NCI-H187 (cell line): ENCODE results near the gene CHD2.

ENCODE experiments used
- DNase-seq, 2 experiments: peaks; one replicate each; lab custom pipeline; 2025; lab: John Stamatoyannopoulos, UW

CHD2 gene

DNA sequence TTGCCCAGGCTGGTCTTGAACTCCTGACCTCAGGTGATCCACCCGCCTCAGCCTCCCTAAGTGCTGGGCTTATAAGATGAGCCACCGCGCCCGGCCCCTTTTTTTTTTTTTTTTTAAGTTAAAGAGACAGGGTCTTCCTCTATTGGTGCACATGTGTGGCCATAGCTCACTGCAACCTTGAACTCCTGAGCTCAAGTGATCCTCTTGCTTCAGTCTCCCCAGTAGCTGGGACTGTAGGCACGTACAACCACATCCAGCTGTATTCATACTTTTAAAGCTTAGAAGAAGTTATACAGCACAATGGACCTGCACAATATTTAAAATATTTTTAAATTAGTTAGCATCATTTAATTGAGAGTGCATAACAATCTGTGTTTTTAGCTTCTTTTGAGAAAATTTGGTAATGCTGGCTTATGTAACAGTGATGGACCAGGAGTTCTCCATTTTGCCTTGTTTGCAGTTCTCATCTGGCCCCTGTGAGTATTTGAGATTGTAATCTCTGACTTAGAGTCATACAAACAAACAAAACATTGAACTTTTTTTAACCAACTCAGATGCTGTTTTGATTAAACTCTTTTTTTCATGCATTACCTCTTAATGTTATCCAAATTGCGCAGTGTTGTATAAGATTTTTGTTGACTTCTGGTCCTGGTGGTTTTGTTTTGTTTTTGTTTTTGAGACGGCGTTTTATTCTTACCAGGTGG is 33.0 kb downstream of the CHD2 start:
- no peak for DNase-seq

DNA sequence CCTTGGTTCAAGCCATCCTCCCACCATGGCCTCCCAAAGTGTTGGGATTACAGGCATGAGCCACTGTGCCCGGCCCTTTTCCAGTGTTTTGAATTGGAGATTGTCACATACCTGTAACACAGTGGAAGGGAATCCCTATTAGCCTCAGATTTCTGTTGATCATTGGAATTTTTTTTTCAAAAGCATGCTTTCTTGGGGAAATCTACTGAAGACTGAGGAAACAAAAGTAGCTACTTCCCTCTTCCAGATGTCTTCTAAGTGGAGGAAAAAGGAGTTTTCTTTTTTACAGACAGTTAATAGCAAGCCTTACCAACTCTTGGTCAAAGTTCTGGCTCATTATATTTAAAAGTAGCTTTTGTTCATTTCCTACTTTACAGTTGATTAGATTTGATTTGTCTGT is 33.7 kb downstream of the CHD2 start:
- no peak for DNase-seq

GRCh38 chr15:92934716-92935115 is 34.6 kb downstream of the CHD2 start:
- no peak for DNase-seq

- no peak for DNase-seq
Observed at GRCh38 chr15:92936138-92936537, 36.0 kb downstream of the CHD2 start.

DNA sequence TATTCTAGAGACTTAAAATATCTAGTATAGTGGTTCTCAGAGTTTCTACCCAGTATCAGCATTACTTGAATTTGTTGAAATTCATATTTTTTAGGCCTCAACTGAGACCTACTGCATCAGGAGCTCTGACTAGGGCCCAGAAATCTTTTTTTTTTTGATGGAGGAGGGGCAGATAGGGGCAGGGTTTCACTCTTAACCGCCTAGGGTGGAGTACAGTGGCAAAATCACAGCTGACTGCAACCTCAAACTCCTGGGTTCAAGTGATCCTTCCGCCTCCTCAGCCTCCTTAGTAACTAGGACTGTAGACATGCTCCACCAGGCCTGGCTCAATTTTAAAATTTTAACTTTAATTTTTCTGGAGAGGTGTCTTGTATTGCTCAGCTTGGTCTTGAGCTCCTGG is 36.6 kb downstream of the CHD2 start:
- no peak for DNase-seq

- no peak for DNase-seq
Observed at GRCh38 chr15:92937901-92938300, 37.8 kb downstream of the CHD2 start.

GRCh38 chr15:92938387-92938786 is 38.3 kb downstream of the CHD2 start:
- DNase-seq = no peak

DNA sequence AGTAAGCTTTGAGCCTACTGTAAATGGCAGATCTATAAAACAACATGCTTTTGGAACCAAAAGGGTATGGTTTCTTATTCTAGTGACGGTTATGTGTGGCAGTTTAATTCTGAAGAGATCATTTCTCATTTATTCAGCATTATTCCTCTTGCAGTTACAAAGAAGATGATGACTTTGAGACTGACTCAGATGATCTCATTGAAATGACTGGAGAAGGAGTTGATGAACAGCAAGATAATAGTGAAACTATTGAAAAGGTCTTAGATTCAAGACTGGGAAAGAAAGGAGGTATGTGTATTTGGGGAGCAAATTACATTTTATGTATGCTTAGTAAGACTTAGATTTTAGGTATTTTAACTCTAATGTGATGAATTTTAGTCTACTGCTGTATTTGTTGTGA is 41.5 kb downstream of the CHD2 start:
- DNase-seq = no peak

GRCh38 chr15:92942706-92943105 is 42.6 kb downstream of the CHD2 start:
- no peak for DNase-seq

DNA sequence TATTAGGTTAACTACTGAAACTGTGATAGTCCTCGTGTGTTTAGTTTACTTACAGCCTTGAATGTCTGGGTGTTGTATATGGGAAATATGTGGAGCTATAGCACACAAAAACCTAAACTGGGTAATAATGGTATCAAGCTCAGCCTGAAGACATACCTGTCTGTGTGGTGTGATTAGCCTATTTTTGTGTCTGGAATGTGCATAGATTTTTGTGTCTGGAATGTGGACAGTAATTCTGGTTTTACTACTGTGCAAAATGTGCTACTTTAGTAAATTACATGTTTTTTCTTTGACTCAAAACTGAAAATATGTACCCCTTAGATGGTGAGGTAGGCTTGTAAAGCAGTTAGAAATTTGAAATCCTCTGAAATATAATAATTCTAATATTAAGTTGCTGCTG is 43.5 kb downstream of the CHD2 start:
- no peak for DNase-seq

- no peak for DNase-seq
Observed at GRCh38 chr15:92944946-92945521, 44.9 kb downstream of the CHD2 start.

DNA sequence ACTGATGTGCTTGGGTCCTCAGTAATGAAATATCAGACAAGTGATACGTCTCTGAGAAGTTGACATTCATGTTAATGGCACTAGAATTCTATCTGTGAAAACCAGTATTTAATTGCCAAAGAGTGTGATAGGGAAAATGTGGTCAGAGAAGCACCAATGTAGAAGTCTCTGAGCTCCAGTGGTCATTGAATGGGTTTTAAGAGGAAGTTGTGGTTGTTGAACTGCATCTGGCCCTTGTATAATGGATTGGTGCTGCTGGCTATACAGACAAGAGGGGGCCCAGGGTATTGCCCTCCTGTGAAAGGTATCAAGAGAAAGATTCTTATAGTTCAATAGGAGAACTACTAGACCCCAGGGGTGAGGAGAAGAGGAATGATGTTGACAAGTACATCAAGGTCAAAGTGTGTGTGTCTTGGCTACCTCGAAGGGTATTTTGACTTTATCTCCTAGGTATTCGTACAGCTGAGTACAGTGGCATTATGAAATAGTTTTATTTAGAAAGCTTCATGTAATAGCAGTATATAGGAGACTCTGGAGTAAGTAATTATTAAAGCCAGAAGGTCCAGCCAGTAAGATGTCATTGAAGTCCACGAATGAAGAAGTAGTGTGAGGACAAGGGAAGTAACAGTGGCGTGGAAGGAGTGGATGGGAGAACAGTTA is 47.1 kb downstream of the CHD2 start:
- DNase-seq = no peak

DNA sequence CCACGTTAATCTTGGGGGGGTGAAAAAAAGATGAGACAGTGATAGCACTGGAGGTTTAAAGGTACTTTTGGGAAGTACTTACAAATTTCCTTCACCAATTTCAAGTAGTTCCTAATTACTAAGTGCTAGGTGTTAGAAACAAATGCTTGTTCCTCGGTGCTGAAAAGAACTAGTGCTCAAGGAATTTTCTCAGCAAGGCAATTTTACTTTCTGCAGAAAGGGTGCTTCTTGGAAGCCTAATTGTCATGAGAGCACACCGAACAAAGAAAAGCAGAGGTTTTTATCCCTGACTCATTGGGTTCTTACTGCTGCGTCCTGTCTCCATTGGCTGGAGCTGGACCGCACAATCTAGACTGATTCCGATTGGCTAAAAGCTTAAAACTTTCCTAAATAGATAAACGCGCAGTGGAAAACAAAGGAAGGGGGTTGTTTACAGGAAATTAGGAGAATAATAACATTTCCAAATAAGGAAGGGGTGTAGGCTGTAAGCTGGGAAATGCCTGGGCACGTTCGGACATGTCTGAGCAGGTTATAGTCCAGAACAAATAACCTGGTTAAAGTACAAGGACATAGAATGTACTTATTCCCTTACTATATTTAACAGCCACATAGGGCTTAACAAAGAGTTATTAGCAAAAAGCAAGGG is 49.6 kb downstream of the CHD2 start:
- no peak for DNase-seq

DNA sequence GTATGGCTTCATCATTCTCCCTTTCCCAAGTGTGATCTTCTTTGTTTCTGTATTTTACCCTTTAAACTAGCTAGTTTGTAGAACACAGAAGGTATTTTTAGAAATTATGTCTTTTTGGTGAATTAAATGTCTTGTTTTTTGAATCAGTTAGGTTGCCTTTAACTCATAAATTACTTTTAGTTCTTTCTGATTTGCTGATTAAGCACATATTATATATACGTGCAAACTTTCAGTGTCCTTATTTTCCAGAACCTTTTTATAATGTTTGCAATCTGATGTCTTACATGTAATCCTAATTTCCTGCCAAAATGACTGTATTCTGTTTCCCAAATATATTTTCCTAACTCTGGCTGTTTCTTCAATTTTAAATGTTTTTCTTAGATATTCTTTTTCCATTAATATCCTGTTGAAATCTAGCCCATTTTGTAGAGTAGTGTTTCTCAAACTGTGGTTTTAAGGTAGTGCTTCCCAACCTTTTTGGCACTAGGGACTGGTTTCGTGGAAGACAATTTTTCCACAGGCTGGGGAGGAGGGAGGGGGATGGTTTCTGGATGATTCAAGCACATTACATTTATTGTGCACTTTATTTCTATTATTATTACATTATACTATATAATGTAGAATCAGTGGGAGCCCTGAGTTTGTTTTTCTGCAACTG is 51.8 kb downstream of the CHD2 start:
- no peak for DNase-seq

DNA sequence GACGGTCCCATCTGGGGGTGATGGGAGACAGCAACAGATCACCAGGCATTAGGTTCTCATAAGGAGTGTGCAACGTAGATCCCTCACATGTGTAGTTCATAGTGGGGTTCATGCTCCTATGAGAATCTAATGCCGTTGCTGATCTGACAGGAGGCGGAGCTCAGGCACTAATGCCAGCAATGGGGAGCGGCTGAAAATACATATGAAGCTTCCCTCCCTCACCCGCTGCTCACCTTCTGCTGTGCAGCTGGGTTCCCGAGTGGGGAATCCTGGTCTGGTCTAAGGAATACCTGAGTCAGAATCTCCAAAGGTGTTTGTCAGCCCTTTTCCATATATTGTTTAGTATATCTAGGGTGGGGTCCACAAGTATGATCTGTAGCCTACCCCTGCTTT is 52.3 kb downstream of the CHD2 start:
- DNase-seq = no peak

- no peak for DNase-seq
Observed at GRCh38 chr15:92953566-92953965, 53.4 kb downstream of the CHD2 start.

- no peak for DNase-seq
Observed at GRCh38 chr15:92954002-92954401, 53.9 kb downstream of the CHD2 start.

- no peak for DNase-seq
Observed at GRCh38 chr15:92954578-92954977, 54.5 kb downstream of the CHD2 start.

GRCh38 chr15:92955706-92956105 is 55.6 kb downstream of the CHD2 start:
- no peak for DNase-seq

GRCh38 chr15:92958105-92958504 is 58.0 kb downstream of the CHD2 start:
- no peak for DNase-seq

DNA sequence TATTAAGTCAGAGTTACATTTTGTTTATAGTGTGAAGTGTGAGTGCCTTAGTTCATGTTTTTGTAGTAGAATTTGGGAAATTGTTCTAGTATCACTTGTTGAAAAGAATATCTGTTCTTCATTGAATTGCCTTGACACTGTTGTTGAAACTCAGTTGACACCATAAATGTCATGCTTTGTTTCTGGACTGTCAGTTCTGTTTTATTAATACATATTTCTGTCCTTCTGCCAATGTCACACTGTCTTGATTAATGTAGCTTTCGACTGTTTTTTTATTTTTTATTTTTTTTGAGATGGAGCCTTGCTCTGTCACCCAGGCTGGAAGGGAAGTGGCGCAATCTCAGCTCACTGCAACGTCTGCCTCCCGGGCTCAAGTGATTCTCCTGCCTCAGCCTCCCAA is 59.1 kb downstream of the CHD2 start:
- DNase-seq = no peak

- no peak for DNase-seq
Observed at GRCh38 chr15:92960996-92961681, 61.0 kb downstream of the CHD2 start.
